Neuronal stem cell (in vitro differentiated cells): Measurements from ENCODE around the gene ARPP21.

ENCODE experiments used
- DNase-seq: peaks from one replicate; pipeline ENCODE4 v3.0.0-alpha.2; 2013; ENCODE audit warnings: low spot score
- H2AFZ ChIP-seq: one replicate; pipeline ENCODE4 v1.6.1; 2013; ENCODE audit warnings: mild to moderate bottlenecking, low read length, inconsistent platforms
- H2AK5ac ChIP-seq: 2 replicates; pipeline ENCODE4 v1.6.1; 2013; ENCODE audit warnings: low read depth, mild to moderate bottlenecking, inconsistent platforms, low read length, moderate library complexity, mixed read lengths
- H2BK120ac ChIP-seq: 2 replicates; pipeline ENCODE4 v1.6.1; 2013; ENCODE audit warnings: low read depth, mild to moderate bottlenecking, inconsistent platforms, low read length, moderate library complexity, mixed read lengths
- H2BK12ac ChIP-seq: one replicate; pipeline ENCODE4 v1.6.1; 2013; ENCODE audit warnings: low read length, inconsistent platforms
- H2BK15ac ChIP-seq: 2 replicates; pipeline ENCODE4 v1.6.1; 2013; ENCODE audit warnings: mild to moderate bottlenecking, low read length, inconsistent platforms, mixed read lengths
- H2BK5ac ChIP-seq: one replicate; pipeline ENCODE4 v1.6.1; 2013; ENCODE audit warnings: inconsistent platforms, mild to moderate bottlenecking, low read length, moderate library complexity
- H3K14ac ChIP-seq: one replicate; pipeline ENCODE4 v1.6.1; 2013; ENCODE audit warnings: low read length, inconsistent platforms
- H3K18ac ChIP-seq: 2 replicates; pipeline ENCODE4 v1.6.1; 2013; ENCODE audit warnings: low read length, inconsistent platforms
- H3K23ac ChIP-seq: 2 replicates; pipeline ENCODE4 v1.6.1; 2013; ENCODE audit warnings: low read depth, mild to moderate bottlenecking, mixed read lengths, low read length, inconsistent platforms; ENCODE audit not compliant: poor library complexity
- H3K27ac ChIP-seq: replicated peaks from 3 replicates; pipeline ENCODE4 v1.5.1; 2013; ENCODE audit warnings: low read length, inconsistent platforms
- H3K27me3 ChIP-seq, 3 experiments: 2 replicates each; pipeline ENCODE4 v1.6.1; 2013; ENCODE audit warnings: low read length in 3 of 3, mild to moderate bottlenecking in 2 of 3, inconsistent platforms in 1 of 3, low read depth in 1 of 3, mixed read lengths in 1 of 3, moderate library complexity in 1 of 3; ENCODE audit not compliant: control insufficient read depth in 3 of 3, insufficient read depth in 3 of 3
- H3K36me3 ChIP-seq, 2 donors: replicated peaks in 1 of 2; 2 replicates each; pipeline ENCODE4 v1.6.1; 2013; ENCODE audit warnings: low read length in 2 of 2; ENCODE audit not compliant: control insufficient read depth in 2 of 2, insufficient read depth in 2 of 2
- H3K4ac ChIP-seq: 2 replicates; pipeline ENCODE4 v1.6.1; 2013; ENCODE audit warnings: inconsistent platforms, mild to moderate bottlenecking, low read length, moderate library complexity
- H3K4me1 ChIP-seq, 2 donors: 1 replicate in 1 of 2; 2 replicates in 1 of 2; pipeline ENCODE4 v1.6.1; 2013; ENCODE audit warnings: low read length in 2 of 2, low read depth in 1 of 2; ENCODE audit not compliant: control insufficient read depth in 2 of 2, insufficient read depth in 1 of 2
- H3K4me2 ChIP-seq: one replicate; pipeline ENCODE4 v1.6.1; 2013; ENCODE audit warnings: mild to moderate bottlenecking, low read length, inconsistent platforms; ENCODE audit not compliant: insufficient read depth, poor library complexity, severe bottlenecking
- H3K4me3 ChIP-seq, 2 donors: 2 replicates each; pipeline ENCODE4 v1.5.1; 2013; ENCODE audit warnings: low read length in 2 of 2, mild to moderate bottlenecking in 2 of 2, inconsistent platforms in 1 of 2, moderate library complexity in 1 of 2
- H3K79me1 ChIP-seq: one replicate; pipeline ENCODE4 v1.6.1; 2013; ENCODE audit warnings: low read depth, mild to moderate bottlenecking, inconsistent platforms, low read length, moderate library complexity
- H3K9ac ChIP-seq: one replicate; pipeline ENCODE4 v1.6.1; 2013; ENCODE audit warnings: mild to moderate bottlenecking, low read depth, low read length, inconsistent platforms; ENCODE audit not compliant: poor library complexity
- H3K9me3 ChIP-seq, 2 donors: replicated peaks in 1 of 2; 2 replicates each; pipeline versions ENCODE3 to v1.6.1; 2013; ENCODE audit warnings: low read length in 2 of 2, mild to moderate bottlenecking in 2 of 2, inconsistent platforms in 1 of 2, low read depth in 1 of 2, mixed read lengths in 1 of 2, moderate library complexity in 1 of 2; ENCODE audit not compliant: control insufficient read depth in 2 of 2, insufficient read depth in 1 of 2
- H4K8ac ChIP-seq: one replicate; pipeline ENCODE4 v1.6.1; 2013; ENCODE audit warnings: low read depth, mild to moderate bottlenecking, inconsistent platforms, low read length, moderate library complexity
- H4K91ac ChIP-seq: one replicate; pipeline ENCODE4 v1.6.1; 2013; ENCODE audit warnings: low read length, low read depth, mild to moderate bottlenecking, inconsistent platforms; ENCODE audit not compliant: poor library complexity
- WGBS, 2 donors: extraction: QIAGEN DNeasy Blood & Tissue Kit; methylation state at CpG; one replicate each; pipeline ENCODE4 v1.1.7; 2013; ENCODE audit warnings: missing lambda C conversion rate in 2 of 2, mixed read lengths in 1 of 2; ENCODE audit not compliant: insufficient read length in 2 of 2, insufficient replicate concordance in 1 of 2; ENCODE audit errors: extremely low coverage in 2 of 2; 5-methylcytosine and 5-hydroxymethylcytosine counted together

The ARPP21 gene

DNA sequence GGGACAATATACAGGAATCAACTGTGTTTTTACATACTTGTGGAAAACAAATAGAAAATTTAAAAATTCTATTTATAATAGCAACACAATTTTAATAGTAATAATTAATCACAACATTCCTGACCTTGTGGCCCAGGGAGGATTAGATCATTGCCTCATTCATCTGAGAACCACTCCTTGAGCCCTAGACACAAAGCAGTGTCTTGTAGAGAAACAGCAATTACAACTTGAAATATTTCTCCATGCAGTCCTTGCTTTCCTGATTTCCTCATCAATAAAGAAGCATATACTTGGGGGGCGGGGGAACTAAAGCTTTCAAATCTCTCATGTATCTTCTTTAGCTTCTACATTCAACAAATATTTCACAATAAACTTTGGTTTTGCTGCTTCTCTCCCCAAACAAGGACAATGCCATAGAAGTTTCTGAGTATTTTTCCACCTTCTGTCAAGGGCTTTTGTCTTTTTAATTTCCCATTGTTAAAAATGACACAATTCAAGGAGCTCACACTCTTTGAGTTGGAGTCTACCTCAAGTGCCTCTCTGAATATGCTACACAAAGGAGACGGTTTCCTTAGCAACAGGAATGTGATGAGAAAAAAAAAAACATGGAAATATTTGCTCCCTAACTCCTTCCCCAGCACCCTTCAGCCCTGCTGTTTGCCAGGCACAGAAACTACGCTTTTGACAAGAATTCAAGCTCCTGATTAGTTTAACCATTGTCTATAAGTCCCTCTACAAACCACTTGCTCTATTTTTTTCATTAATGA lies 118.8 kb downstream of the ARPP21 start:
- H3K79me1 ChIP-seq = no peaks in the 10 kb centered on the region
- no peak overlapping the region for H2AK5ac ChIP-seq
- WGBS, 2 donors = no CpG with 5 or more reads among the region's 3 CpGs
- H3K27ac ChIP-seq = peak overlapping the region; percentile 17
- no peak overlapping the region for H2BK5ac ChIP-seq
- H3K4me2 ChIP-seq = no peak overlapping the region
- no peaks in the 10 kb centered on the region for H3K27me3 ChIP-seq
- H3K4me1 ChIP-seq = peaks cover 6 to 28% of the 10 kb centered on the region in 2 donors
- no peak overlapping the region for H2BK15ac ChIP-seq
- peak overlapping the region; percentile 19 for H2AFZ ChIP-seq
- H3K4me3 ChIP-seq = no peak overlapping the region
- H3K18ac ChIP-seq = no peak overlapping the region
- peak; percentile 21 for DNase-seq
- H3K23ac ChIP-seq = no peak overlapping the region
- no peak overlapping the region for H2BK120ac ChIP-seq
- H4K8ac ChIP-seq = no peak overlapping the region
- no peaks in the 10 kb centered on the region for H3K9me3 ChIP-seq
- H3K9ac ChIP-seq = no peak overlapping the region
- no peak overlapping the region for H3K4ac ChIP-seq
- no peak overlapping the region for H3K14ac ChIP-seq
- H3K36me3 ChIP-seq = no peaks in the 10 kb centered on the region
- H2BK12ac ChIP-seq = no peak overlapping the region
- no peak overlapping the region for H4K91ac ChIP-seq

DNA sequence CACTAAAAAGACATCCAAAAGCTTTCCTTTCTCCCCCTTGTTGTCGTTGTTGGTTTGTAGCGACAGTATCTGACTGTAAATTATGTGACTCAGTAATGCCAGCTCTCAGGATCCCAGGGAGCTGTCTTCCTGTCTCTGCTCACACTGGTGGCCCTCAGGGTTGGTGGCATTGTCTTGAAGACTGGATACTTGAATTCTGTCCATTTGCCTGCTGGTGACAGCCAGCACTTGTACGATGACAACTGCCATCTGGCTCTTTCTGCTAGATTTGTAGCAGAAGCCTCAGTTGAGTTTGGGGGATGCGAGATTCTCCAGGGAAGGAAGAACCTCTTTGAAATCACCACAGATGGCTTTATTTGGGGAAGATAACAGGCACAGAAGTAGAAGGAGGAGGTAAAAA lies 120.8 kb downstream of the ARPP21 start:
- no peak for DNase-seq
- H2AK5ac ChIP-seq = no peak overlapping the region
- no CpG with 5 or more reads among the region's 4 CpGs for WGBS, 2 donors

DNA sequence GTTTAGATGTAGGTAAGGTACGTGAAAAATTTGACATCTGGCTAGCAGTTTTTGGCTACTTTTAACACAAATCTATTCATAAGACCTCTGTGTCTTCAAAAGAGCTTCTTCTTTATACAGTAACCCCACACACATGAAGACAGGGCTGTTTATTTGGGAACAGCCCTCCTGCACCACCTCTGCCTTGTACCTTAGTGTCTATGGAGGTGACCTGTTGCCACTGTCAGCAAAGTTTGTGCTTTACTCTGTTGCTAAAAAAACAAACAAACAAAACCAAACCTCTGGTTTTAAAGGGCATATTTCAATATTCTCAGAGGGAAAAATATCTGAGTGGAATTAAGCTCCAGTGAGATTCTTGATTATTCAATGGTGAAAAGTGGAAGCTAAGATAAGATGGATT lies 122.0 kb downstream of the ARPP21 start:
- no peak overlapping the region for H3K4me3 ChIP-seq
- no peaks in the 10 kb centered on the region for H3K27me3 ChIP-seq
- no peak overlapping the region for H2BK15ac ChIP-seq
- no peak overlapping the region for H2BK5ac ChIP-seq
- H3K4me2 ChIP-seq = no peak overlapping the region
- H3K9me3 ChIP-seq = no peaks in the 10 kb centered on the region
- H2BK12ac ChIP-seq = no peak overlapping the region
- H3K27ac ChIP-seq = no peak overlapping the region
- H3K36me3 ChIP-seq = no peaks in the 10 kb centered on the region
- no peaks in the 10 kb centered on the region for H3K79me1 ChIP-seq
- DNase-seq = no peak
- H3K23ac ChIP-seq = no peak overlapping the region
- H3K18ac ChIP-seq = no peak overlapping the region
- no peak overlapping the region for H2BK120ac ChIP-seq
- peaks cover 4 to 31% of the 10 kb centered on the region in 2 donors for H3K4me1 ChIP-seq
- H2AFZ ChIP-seq = no peak overlapping the region
- no peak overlapping the region for H3K4ac ChIP-seq
- H4K91ac ChIP-seq = no peak overlapping the region
- no CpG with 5 or more reads among the region's 1 CpG for WGBS, 2 donors
- no peak overlapping the region for H3K9ac ChIP-seq
- no peak overlapping the region for H4K8ac ChIP-seq
- H2AK5ac ChIP-seq = no peak overlapping the region
- no peak overlapping the region for H3K14ac ChIP-seq

More for the DNA sequence above, 120.8 kb downstream of the ARPP21 start:
- Histone ChIP-seq H2BK15ac (no peak overlapping the region), H3K36me3 (no peaks in the 10 kb centered on the region), H3K27me3 (no peaks in the 10 kb centered on the region), H3K4me2 (no peak overlapping the region), H3K23ac (no peak overlapping the region), H2BK12ac (no peak overlapping the region), H4K91ac (no peak overlapping the region), H3K27ac (no peak overlapping the region), H4K8ac (no peak overlapping the region), H2BK120ac (no peak overlapping the region), H3K4me3 (no peak overlapping the region), H3K18ac (peak overlapping the region; percentile 53), H2BK5ac (no peak overlapping the region), H3K4ac (no peak overlapping the region), H3K9ac (no peak overlapping the region), H3K14ac (no peak overlapping the region), H3K79me1 (no peaks in the 10 kb centered on the region), H3K4me1 (peaks cover 6 to 28% of the 10 kb centered on the region in 2 donors), H2AFZ (peak overlapping the region; percentile 78), H3K9me3 (no peaks in the 10 kb centered on the region)

DNA sequence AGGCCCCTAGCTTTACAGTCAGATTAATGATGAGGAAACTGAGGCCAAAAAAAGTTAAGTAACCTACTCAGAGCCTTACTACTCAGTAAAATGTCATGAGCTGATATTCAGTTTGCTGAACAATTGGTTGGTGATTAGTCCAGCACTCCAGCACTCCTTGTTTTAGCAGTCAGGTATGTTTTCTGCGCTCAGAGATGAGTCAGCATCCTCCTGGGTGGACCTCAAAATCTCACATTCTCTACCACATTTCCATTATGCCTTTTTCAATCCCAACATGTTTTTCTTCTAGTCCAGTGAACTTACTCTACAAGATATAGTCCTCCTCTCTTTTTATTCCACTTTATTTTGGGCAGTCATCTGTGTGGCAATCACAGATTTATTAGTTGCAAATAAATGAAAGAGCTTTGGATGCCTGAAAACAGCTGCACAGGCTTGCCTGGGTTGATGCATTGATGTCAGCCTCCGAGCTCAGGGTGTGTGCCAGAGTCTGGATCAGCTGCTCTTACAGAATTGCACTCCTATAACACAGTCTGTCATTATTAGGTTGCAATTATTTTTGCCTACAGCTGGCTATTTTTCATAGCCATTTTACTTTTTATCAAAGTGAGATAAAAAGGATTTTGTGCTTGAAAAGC lies 133.2 kb downstream of the ARPP21 start:
- Histone ChIP-seq H3K4me1 (peaks cover 2 to 4% of the 10 kb centered on the region in 2 donors), H2AFZ (no peak overlapping the region), H3K4me2 (no peak overlapping the region), H3K79me1 (no peaks in the 10 kb centered on the region), H2BK15ac (no peak overlapping the region), H3K18ac (no peak overlapping the region), H3K14ac (no peak overlapping the region), H2AK5ac (no peak overlapping the region), H3K23ac (no peak overlapping the region), H4K8ac (no peak overlapping the region), H3K36me3 (no peaks in the 10 kb centered on the region), H3K4me3 (no peak overlapping the region), H3K4ac (no peak overlapping the region), H4K91ac (no peak overlapping the region), H2BK120ac (no peak overlapping the region), H3K27me3 (no peaks in the 10 kb centered on the region), H2BK12ac (no peak overlapping the region), H3K9me3 (no peaks in the 10 kb centered on the region), H3K9ac (no peak overlapping the region), H3K27ac (no peak overlapping the region), H2BK5ac (no peak overlapping the region)
- WGBS, 2 donors = no CpG with 5 or more reads among the region's 2 CpGs
- DNase-seq = no peak
